OCI-LY7 (cell line): ENCODE data around the gene MATCAP1.

Experiments used
- CTCF ChIP-seq: fragments of 200-600 bp; sonication (generic); conservative IDR thresholded peaks from 2 replicates; pipeline ENCODE4 v1.5.1; 2014; ENCODE audit warnings: mild to moderate bottlenecking, antibody characterized with exemption, low read length, moderate library complexity, mixed read lengths
- EZH2phosphoT487 ChIP-seq: fragments of 200-600 bp; sonication (generic); IDR thresholded peaks from 2 replicates; pipeline ENCODE4 v1.6.1; 2018; ENCODE audit warnings: low read depth, borderline replicate concordance, mild to moderate bottlenecking, mixed run types, antibody characterized with exemption, low read length, moderate library complexity, mixed read lengths

- TF ChIP-seq CTCF (no peak), EZH2phosphoT487 (no peak)
These were observed 19.3 kb upstream of the MATCAP1 start for GRCh38 chr16:67202956-67203493.
